ENCODE data around the gene USP24.
"Not testable (repeated sequence)": the region's sequence is repeated elsewhere in the genome, so short reads cannot be mapped to it uniquely, and the experiment has no call there.

USP24 gene

GRCh38 chr1:55225228-55225627, 10.1 kb upstream of the USP24 start:
- no peak for DNase-seq

DNA sequence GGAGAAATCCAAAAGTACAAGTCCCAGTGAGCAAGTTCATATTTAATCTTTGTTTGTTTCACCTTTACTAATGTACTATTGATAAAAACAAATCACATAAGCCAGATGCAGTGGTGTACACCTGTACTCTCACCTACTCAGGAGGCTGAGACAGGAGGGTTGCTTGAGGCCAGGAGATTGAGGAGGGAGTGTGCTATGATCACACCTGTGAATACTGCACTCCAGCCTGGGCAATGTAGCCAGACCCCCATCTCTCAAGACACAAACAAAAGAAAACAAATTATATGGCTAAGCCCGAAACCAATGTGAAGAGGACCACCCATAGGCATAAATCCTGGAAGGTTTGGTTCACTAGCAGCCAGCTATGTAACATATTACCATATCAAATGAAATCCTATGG, 9.6 kb upstream of the USP24 start:
- no peak for DNase-seq

DNA sequence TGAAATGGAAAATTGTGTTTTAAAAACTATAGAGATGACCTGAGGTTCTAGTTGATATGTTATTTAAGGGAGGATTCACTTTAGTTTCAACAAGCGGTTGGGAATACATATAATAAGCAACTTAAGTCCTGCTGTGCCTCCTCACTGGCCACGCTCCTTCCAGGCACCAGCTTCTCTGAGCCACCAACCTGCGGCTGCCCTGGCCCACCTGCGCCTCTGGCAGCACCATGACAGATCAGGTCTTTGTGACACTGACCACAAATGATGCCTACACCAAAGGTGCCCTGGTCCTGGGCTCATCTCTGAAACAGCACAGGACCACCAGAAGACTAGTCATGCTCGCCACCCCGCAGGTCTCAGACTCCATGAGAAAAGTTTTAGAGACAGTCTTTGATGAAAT, 7.0 kb upstream of the USP24 start:
- no peak for DNase-seq

- no peak for DNase-seq
These were observed 2.2 kb upstream of the USP24 start for GRCh38 chr1:55217226-55217986.

DNA sequence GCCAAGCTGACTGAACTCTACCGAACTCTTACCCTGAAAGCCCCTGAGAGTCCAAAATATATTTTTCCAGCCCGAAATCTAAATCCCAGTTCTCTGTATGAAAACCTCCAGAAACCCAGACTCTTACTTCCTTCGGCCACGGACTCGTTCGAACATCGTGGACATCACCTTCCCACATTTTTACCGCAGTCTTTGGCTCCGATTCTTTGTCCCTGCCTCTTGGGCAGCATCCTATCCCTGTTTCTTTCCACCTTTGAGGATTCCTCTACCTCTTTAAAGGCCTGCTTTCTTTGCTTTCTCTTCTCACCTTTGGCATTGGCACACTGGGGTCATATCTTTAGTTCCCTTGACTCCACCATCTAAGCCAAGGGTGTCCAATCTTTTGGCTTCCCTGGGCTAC, 932 bp upstream of the USP24 start:
- no peak for DNase-seq

DNA sequence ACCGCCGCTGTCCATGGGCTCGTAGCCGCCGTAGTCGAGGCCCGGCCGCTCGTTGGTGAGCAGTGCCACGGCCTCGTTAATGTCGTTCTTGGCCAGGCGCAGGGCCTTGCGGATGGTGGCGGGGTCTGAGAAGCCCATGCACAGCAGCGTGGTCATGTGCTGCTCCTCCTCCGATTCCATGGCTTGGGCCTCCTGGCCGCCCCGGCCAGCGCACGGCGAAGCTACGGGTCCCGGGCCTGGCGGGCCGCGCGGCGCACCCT, 300 bp downstream of the USP24 start:
- DNase-seq: no peak

- no peak for DNase-seq
These were observed 791 bp downstream of the USP24 start for GRCh38 chr1:55214212-55214933.

DNA sequence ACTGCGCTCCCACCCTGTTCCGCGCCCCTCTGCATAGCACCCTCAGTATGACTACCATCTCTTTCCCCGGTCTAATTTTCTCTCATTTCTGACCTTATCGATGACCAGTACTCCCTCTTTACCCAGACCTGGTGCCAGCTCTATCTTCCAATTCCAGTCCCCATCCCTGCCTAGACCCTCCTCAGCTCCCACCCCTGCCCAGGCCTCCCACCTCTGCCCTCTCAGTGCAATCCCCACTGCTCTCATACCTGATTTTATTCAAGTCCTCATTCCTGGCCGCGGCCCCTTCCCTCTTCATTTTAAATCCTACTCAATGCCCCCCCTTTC, 1.3 kb downstream of the USP24 start:
- DNase-seq: no peak

DNA sequence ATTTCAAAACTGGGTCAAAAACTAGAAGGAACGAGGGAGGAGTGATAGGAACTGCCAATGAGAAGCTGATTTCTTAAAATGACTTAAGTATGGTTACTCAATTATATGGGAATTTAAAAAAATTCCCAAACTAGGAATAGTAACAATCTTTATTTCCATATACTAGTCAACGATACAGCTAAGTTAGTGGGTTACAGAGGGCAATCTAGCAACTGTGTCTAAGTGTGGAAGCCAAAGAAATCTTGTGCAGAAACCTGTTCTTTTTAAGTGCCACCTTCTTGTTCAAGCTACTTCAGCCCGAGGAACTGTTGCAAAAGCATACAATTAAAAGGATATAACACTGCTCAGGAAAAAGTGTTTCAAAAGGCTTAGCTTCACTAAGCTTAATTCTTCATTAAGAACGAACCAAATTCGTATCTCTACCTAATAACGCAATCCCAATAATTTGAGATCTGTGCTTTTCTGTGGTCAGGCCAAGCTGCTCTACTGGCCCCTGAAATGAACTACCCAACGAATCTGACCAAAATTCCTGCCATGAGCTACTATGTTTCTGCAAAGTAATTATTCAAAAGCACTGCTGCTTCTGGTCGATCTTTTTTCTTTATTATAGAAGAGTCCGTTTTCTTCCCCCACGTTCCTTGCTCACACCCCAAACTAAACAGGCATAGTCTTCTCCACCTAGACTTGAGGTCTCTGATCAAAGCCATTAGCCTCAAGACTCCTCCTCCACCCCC, 1.8 kb downstream of the USP24 start:
- no peak for DNase-seq

GRCh38 chr1:55212349-55213150, 2.6 kb downstream of the USP24 start:
- no peak for DNase-seq

- DNase-seq: no peak
These were observed 3.3 kb downstream of the USP24 start for GRCh38 chr1:55211863-55212262.

- DNase-seq: no peak
These were observed 4.0 kb downstream of the USP24 start for GRCh38 chr1:55210990-55211801.

DNA sequence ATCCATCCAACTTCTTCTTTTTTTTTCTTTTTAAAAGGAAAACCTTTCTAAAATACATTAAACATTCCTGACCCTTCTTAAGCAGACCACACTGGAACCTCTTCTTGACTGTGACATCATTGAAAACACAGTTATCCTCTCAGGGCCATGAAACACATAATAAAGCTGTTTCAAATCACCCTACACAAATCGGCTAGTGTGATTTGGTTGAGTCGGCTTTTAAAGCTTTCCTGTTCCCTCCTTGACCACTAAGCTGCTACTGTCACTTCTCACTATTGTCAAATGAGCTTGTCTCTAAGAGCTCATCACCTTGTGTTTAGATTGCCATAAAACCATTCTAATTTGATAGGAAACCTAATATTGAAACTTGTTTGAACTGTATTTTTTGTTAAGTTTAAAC, 5.9 kb downstream of the USP24 start:
- no peak for DNase-seq

DNA sequence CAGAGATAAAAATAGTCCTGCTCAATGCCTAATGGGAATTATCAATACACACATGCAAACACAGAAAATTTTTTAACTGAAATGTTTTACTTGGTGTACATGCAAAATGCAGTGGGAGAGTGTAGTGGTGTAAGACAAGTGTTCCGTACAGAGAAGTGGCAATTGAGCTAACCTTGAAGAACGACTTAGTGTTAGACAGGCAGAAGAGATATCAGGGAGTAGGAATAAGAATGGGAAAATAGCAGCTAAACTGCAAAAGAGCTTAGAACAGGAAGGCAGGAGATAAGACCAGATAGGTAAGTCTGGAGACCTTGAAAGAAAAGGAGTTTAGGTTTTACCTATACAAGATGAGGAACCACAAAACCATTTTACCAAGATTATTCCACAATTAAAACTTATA, 9.0 kb downstream of the USP24 start:
- no peak for DNase-seq

DNA sequence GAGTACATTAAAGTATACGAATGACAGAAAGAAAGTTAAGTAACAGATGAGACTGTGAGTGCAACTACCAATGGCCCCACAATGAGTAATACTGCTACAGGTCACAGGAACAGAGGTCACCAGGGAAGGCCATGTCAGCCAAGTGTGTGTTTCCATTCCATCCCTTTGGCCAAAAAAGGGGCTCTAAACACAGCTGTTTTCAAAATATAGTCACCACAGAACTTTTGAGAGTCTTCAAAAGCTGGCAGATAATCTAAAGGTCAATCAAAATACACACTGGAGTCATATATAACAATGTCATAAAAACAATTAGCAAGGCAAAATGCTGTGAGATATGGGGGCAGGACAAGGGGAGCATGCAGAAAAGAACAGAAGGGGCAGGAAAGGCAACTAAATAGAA, 10.2 kb downstream of the USP24 start:
- DNase-seq: no peak

- no peak for DNase-seq
These were observed 12.1 kb downstream of the USP24 start for GRCh38 chr1:55203064-55203463.

DNA sequence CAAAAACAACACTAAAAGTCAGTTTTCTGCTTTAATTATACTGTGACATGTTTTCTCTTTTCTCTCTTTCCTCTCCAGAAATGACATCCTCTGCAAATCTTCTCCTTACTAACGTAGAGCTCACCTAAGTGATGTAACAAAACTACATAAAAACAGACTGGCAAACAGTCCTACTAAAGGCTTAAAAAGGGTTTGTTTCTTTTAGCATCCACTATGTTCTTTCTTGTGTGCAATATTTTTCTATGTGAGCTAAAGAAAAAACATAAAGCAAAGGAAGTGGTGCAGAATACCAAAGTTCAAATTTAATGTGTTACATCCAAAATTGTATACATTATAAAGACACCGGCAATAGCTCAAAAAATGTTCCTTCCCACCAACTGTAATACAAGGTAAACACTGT, 14.5 kb downstream of the USP24 start:
- DNase-seq: no peak

GRCh38 chr1:55199735-55200134, 15.4 kb downstream of the USP24 start:
- not testable (repeated sequence) for DNase-seq

DNA sequence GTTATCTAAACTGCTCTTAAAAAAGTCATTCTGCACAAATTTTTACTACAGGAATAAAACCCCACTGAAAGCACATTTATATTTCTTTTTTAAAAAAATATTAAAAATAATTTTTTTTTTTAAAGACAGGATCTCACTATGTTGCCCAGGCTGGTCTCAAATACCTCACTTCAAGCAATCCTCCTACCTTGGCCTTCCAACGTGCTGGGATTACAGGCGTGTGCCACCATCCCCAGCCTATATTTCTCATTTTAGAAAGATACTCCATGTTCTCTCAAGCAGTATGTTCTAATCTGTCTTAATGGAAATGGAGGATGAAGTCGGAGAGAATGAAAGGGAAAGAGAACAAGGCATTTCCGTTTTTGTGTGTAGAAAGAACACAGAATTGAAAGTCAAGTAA, 17.1 kb downstream of the USP24 start:
- no peak for DNase-seq

- no peak for DNase-seq
These were observed 18.1 kb downstream of the USP24 start for GRCh38 chr1:55197099-55197498.

DNA sequence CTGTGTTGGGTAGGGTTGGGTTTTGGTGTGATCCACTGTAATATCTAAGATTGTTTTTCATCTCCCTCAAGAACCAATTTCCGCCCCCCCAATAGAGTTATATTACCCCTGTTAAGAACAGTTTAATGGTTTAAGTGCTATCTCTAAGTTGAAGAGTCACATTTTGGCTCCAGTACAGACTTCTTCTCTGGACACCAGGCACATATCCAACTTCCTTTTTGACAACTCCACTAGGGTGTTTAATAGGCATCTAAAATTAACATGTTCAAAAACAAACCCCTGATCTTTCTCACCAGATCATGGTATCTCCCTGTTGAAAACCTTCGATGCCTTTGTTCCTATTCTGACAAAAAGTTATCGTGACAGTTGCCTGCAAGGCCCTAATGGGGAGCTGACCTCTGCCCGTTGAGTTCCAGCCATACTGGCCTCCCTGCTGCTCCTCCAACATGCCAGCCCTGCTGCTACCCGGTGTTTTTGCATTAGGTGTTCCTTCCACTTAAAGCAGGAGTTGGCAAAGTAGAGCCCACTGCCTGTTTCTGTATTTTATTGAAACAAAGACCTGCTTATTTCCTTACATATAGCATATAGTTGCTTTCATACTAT, 18.6 kb downstream of the USP24 start:
- no peak for DNase-seq

GRCh38 chr1:55195521-55196233, 19.5 kb downstream of the USP24 start:
- DNase-seq: no peak

Measured in NCI-H226 (cell line).